ENCODE data around the gene COLEC12. TPM values are rescaled to one million over a fixed set of nuclear protein-coding genes. Genes with fewer than 3 reads are reported as not detected.

Gene COLEC12
- polyA plus RNA-seq, 1 donor (not counting 4 experiments of a cell fraction or from before 2014, with no cell fraction given) = not detected

GRCh38 chr18:319720-320119, 180.8 kb downstream of the COLEC12 start:
- Histone ChIP-seq H3K27me3 (ENCODE audit: control insufficient read depth, extremely low read depth, insufficient read depth, low read length) (no peaks in the 10 kb centered on the region), H3K4me1 (ENCODE audit: control insufficient read depth, extremely low read depth, insufficient read depth, low read length) (no peaks in the 10 kb centered on the region), H3K27ac (ENCODE audit: control insufficient read depth, insufficient read depth, low read length) (no peak overlapping the region), H3K4me3 (ENCODE audit: control insufficient read depth in 2 of 3, extremely low read depth in 1 of 3, insufficient read depth in 2 of 3, low read depth in 1 of 3, low read length in 3 of 3) (no peak overlapping the region), H3K4me2 (ENCODE audit: control insufficient read depth, extremely low read depth, insufficient read depth, low read depth, low read length) (no peak overlapping the region), H3K36me3 (ENCODE audit: control insufficient read depth in 2 of 2, extremely low read depth in 1 of 2, insufficient read depth in 2 of 2, low read length in 2 of 2) (no peaks in the 10 kb centered on the region), H3K79me2 (ENCODE audit: control insufficient read depth, insufficient read depth, low read length) (no peaks in the 10 kb centered on the region), H4K20me1 (ENCODE audit: control insufficient read depth, extremely low read depth, insufficient read depth, low read length) (no peaks in the 10 kb centered on the region), H3K9me1 (ENCODE audit: control insufficient read depth, extremely low read depth, insufficient read depth, low read length) (no peaks in the 10 kb centered on the region), H2AFZ (ENCODE audit: control insufficient read depth, low read length) (no peak overlapping the region), H3K9me3 (ENCODE audit: control insufficient read depth, low read depth, low read length) (no peaks in the 10 kb centered on the region), H3K9ac (ENCODE audit: control insufficient read depth, extremely low read depth, insufficient read depth, low read length) (no peak overlapping the region)
- TF ChIP-seq EZH2 (IDR thresholded peaks at IDR 0.05; ENCODE audit: low read length) (no peak), CTCF (optimal IDR thresholded peaks at IDR 0.05 in 1 of 3, IDR thresholded peaks at IDR 0.05 in 1 of 3, conservative IDR thresholded peaks at IDR 0.05 in 1 of 3; ENCODE audit: extremely low read depth in 1 of 3, insufficient read depth in 2 of 3, low read length in 3 of 3) (no peak)
- no peak for DNase-seq (ENCODE audit: low read depth, low spot score)
- dilution Hi-C loops (cut with MboI; ENCODE audit: extremely low pct_ligation_motif_present, low sequenced_read_pairs) = no loop called here
- no peak for FAIRE-seq

GRCh38 chr18:318791-319291, 181.7 kb downstream of the COLEC12 start:
- no peaks in the 10 kb centered on the region for H4K20me1 ChIP-seq (ENCODE audit: control insufficient read depth, extremely low read depth, insufficient read depth, low read length)
- no peaks in the 10 kb centered on the region for H3K79me2 ChIP-seq (ENCODE audit: control insufficient read depth, insufficient read depth, low read length)
- dilution Hi-C loops (cut with MboI; ENCODE audit: extremely low pct_ligation_motif_present, low sequenced_read_pairs) = no loop called here
- H3K4me2 ChIP-seq (ENCODE audit: control insufficient read depth, extremely low read depth, insufficient read depth, low read depth, low read length) = no peak overlapping the region
- H3K36me3 ChIP-seq (ENCODE audit: control insufficient read depth in 2 of 2, extremely low read depth in 1 of 2, insufficient read depth in 2 of 2, low read length in 2 of 2) = no peaks in the 10 kb centered on the region
- H3K9ac ChIP-seq (ENCODE audit: control insufficient read depth, extremely low read depth, insufficient read depth, low read length) = no peak overlapping the region
- FAIRE-seq = no peak
- H3K9me3 ChIP-seq (ENCODE audit: control insufficient read depth, low read depth, low read length) = no peaks in the 10 kb centered on the region
- H3K4me1 ChIP-seq (ENCODE audit: control insufficient read depth, extremely low read depth, insufficient read depth, low read length) = no peaks in the 10 kb centered on the region
- H3K4me3 ChIP-seq (ENCODE audit: control insufficient read depth in 2 of 3, extremely low read depth in 1 of 3, insufficient read depth in 2 of 3, low read depth in 1 of 3, low read length in 3 of 3) = no peak overlapping the region
- H2AFZ ChIP-seq (ENCODE audit: control insufficient read depth, low read length) = no peak overlapping the region
- H3K9me1 ChIP-seq (ENCODE audit: control insufficient read depth, extremely low read depth, insufficient read depth, low read length) = no peaks in the 10 kb centered on the region
- H3K27me3 ChIP-seq (ENCODE audit: control insufficient read depth, extremely low read depth, insufficient read depth, low read length) = no peaks in the 10 kb centered on the region
- no peak for DNase-seq (ENCODE audit: low read depth, low spot score)
- TF ChIP-seq EZH2 (IDR thresholded peaks at IDR 0.05; ENCODE audit: low read length) (no peak), CTCF (optimal IDR thresholded peaks at IDR 0.05 in 1 of 3, IDR thresholded peaks at IDR 0.05 in 1 of 3, conservative IDR thresholded peaks at IDR 0.05 in 1 of 3; ENCODE audit: extremely low read depth in 1 of 3, insufficient read depth in 2 of 3, low read length in 3 of 3) (no peak)
- no peak overlapping the region for H3K27ac ChIP-seq (ENCODE audit: control insufficient read depth, insufficient read depth, low read length)

Data from keratinocyte (primary cell).